Naive thymus-derived CD4-positive, alpha-beta T cell (primary cell): ENCODE data around the gene S100A2. TPM values are rescaled to one million over a fixed set of nuclear protein-coding genes. Genes with fewer than 3 reads are reported as not detected.

Source experiments
- ATAC-seq: fragments of 150-1000 bp; cut with Tn5 transposase; 2 replicates; pipeline ENCODE4 v1.10.0; 2021; ENCODE audit warnings: mild to moderate bottlenecking, moderate library complexity
- CTCF ChIA-PET: fragments of 350-600 bp; sonication (Branson Sonifier 250); formaldehyde crosslinking; loops from one replicate; lab custom pipeline; 2021; ENCODE audit warnings: antibody characterized with exemption; lab: Charles Lee
- POLR2A ChIA-PET: fragments of 350-600 bp; sonication (Branson Sonifier 250); formaldehyde crosslinking; loops from one replicate; lab custom pipeline; 2021; ENCODE audit warnings: antibody characterized with exemption, inconsistent platforms; lab: Charles Lee
- DNase-seq, 9 donors: peaks; one replicate each; pipeline versions ENCODE4 v3.0.0 to v3.0.0-alpha.2; 2020 to 2022; ENCODE audit warnings: mixed read lengths in 1 of 9
- H3K27ac ChIP-seq: one replicate; pipeline ENCODE4 v1.7.0; 2013; ENCODE audit warnings: mild to moderate bottlenecking, low read depth, low read length, moderate library complexity
- H3K27me3 ChIP-seq, 2 donors: one replicate each; pipeline ENCODE4 v1.7.0; 2013; ENCODE audit warnings: low read length in 2 of 2, mild to moderate bottlenecking in 2 of 2, moderate library complexity in 2 of 2; ENCODE audit not compliant: control insufficient read depth in 2 of 2, insufficient read depth in 2 of 2
- H3K36me3 ChIP-seq, 3 experiments: 1 replicate in 2 of 3; 2 replicates in 1 of 3; pipeline ENCODE4 v1.7.0; 2013; ENCODE audit warnings: low read length in 3 of 3, mild to moderate bottlenecking in 3 of 3, moderate library complexity in 1 of 3; ENCODE audit not compliant: insufficient read depth in 3 of 3, control insufficient read depth in 2 of 3
- H3K4me1 ChIP-seq, 2 donors: one replicate each; pipeline ENCODE4 v1.7.0; 2013; ENCODE audit warnings: low read length in 2 of 2, mild to moderate bottlenecking in 2 of 2, moderate library complexity in 1 of 2; ENCODE audit not compliant: control insufficient read depth in 2 of 2, insufficient read depth in 2 of 2
- H3K4me3 ChIP-seq: 2 replicates; pipeline ENCODE4 v1.7.0; 2013; ENCODE audit warnings: mild to moderate bottlenecking, low read length
- H3K9me3 ChIP-seq, 3 experiments: 1 replicate in 2 of 3; 2 replicates in 1 of 3; pipeline ENCODE4 v1.7.0; 2013; ENCODE audit warnings: low read length in 3 of 3; ENCODE audit not compliant: control insufficient read depth in 2 of 3
- H3K27ac Mint-ChIP-seq, 9 donors: one replicate each; pipeline ENCODE4 v1.8.0; 2020 to 2022; ENCODE audit warnings: mixed read lengths in 9 of 9, mild to moderate bottlenecking in 8 of 9, moderate library complexity in 5 of 9, inconsistent platforms in 2 of 9
- H3K27me3 Mint-ChIP-seq, 5 donors: one replicate each; pipeline ENCODE4 v1.8.0; 2021 to 2022; ENCODE audit warnings: mixed read lengths in 5 of 5, mild to moderate bottlenecking in 1 of 5
- H3K36me3 Mint-ChIP-seq, 5 donors: one replicate each; pipeline ENCODE4 v1.8.0; 2020 to 2022; ENCODE audit warnings: mixed read lengths in 5 of 5, mild to moderate bottlenecking in 3 of 5, inconsistent platforms in 1 of 5
- H3K4me1 Mint-ChIP-seq, 7 donors: one replicate each; pipeline ENCODE4 v1.8.0; 2020 to 2022; ENCODE audit warnings: mixed read lengths in 7 of 7, mild to moderate bottlenecking in 3 of 7, inconsistent platforms in 1 of 7
- H3K4me3 Mint-ChIP-seq, 10 donors: one replicate each; pipeline ENCODE4 v1.8.0; 2020 to 2022; ENCODE audit warnings: mild to moderate bottlenecking in 10 of 10, mixed read lengths in 10 of 10, moderate library complexity in 6 of 10, inconsistent platforms in 2 of 10
- H3K9me3 Mint-ChIP-seq, 11 donors: one replicate each; pipeline ENCODE4 v1.8.0; 2020 to 2022; ENCODE audit warnings: mixed read lengths in 11 of 11, mild to moderate bottlenecking in 4 of 11, inconsistent platforms in 1 of 11, moderate library complexity in 1 of 11
- intact Hi-C, 2 donors: fragments of 100-400 bp; cut with micrococcal nuclease; formaldehyde crosslinking; loops; one replicate each; pipeline ENCODE4 v1.15.1; 2023
- polyA plus RNA-seq, 2 donors: library from polyadenylated mRNA; unstranded; fragments of 300-500 nt; fragmentation: Illumina TruSeq; gene quantifications; one replicate each; pipeline ENCODE4 v1.2.3, GENCODE V29; 2021
- total RNA-seq, 6 experiments: library from RNA in 5 of 6; stranded (reverse) in 5 of 6; gene quantifications; 1 replicate in 5 of 6; 2 replicates in 1 of 6; pipeline ENCODE4 v1.2.3 and lab custom pipeline; 2021 to 2026

Gene S100A2
- total and polyA plus RNA-seq, 7 experiments from 2014 or later, result 1.1 TPM; not detected in 6

- Histone ChIP-seq H3K36me3 (no peaks in the 10 kb centered on the region), H3K27me3 (no peaks in the 10 kb centered on the region), H3K4me1 (peaks cover 5 to 19% of the 10 kb centered on the region in 2 donors), H3K4me3 (no peak overlapping the region), H3K27ac (no peak overlapping the region), H3K9me3 (no peaks in the 10 kb centered on the region)
- no peak for ATAC-seq
- Mint-ChIP-seq H3K27ac (peak overlapping the region in 2 of 9 donors; percentile 17 to 61), H3K4me1 (peaks cover 23 to 47% (median 29%) of the 10 kb centered on the region in 7 donors), H3K36me3 (peaks cover 0 to 2% (median 0%) of the 10 kb centered on the region in 5 donors), H3K27me3 (no peaks in the 10 kb centered on the region), H3K9me3 (peaks cover 0 to 1% (median 0%) of the 10 kb centered on the region in 11 donors), H3K4me3 (no peak overlapping the region)
- ChIA-PET POLR2A (interaction anchor here (1.0 to 2.7 kb wide), 2 partner anchors 10 to 16 kb away, joined by 4 to 28 read pairs; partner anchors contain the start of genes S100A5 and S100A6), CTCF (interaction anchor here (0.9 to 2.3 kb wide), 5 partner anchors 10 to 18 kb away, joined by 3 to 7 read pairs (median 5); partner anchors contain the start of genes S100A5 and S100A6)
- intact Hi-C loops, result no loop called here
- DNase-seq, result no peak
Measured at GRCh38 chr1:153550398-153550758, 15.3 kb downstream of the S100A2 start.

GRCh38 chr1:153549741-153550397 is 15.8 kb downstream of the S100A2 start:
- Histone ChIP-seq H3K4me1 (peaks cover 8 to 24% of the 10 kb centered on the region in 2 donors), H3K9me3 (no peaks in the 10 kb centered on the region), H3K36me3 (no peaks in the 10 kb centered on the region), H3K4me3 (no peak overlapping the region), H3K27me3 (no peaks in the 10 kb centered on the region), H3K27ac (no peak overlapping the region)
- Mint-ChIP-seq H3K4me1 (peaks cover 28 to 53% (median 34%) of the 10 kb centered on the region in 7 donors), H3K27ac (peak overlapping the region in 3 of 9 donors; percentile 16 to 61 (median 17)), H3K4me3 (no peak overlapping the region), H3K27me3 (no peaks in the 10 kb centered on the region), H3K36me3 (peaks cover 0 to 6% (median 0%) of the 10 kb centered on the region in 5 donors), H3K9me3 (peaks cover 0 to 1% (median 0%) of the 10 kb centered on the region in 11 donors)
- POLR2A ChIA-PET, result interaction anchor here (1.0 to 2.7 kb wide), 2 partner anchors 9 to 16 kb away, joined by 4 to 28 read pairs; partner anchors contain the start of genes S100A5 and S100A6
- ATAC-seq (no peak), DNase-seq (no peak)
- CTCF ChIA-PET, result interaction anchor here (0.6 to 2.3 kb wide), 5 partner anchors 12 to 18 kb away, joined by 3 to 7 read pairs (median 5); partner anchors contain the start of gene S100A6
- intact Hi-C loops, result loop anchor here in 1 of 2 donors (5.0 kb wide), 2 partner anchors 38 to 177 kb away; partner anchors contain the start of gene INTS3

GRCh38 chr1:153548722-153549688 is 16.6 kb downstream of the S100A2 start, which contains the start of gene S100A3:
S100A3 (minus strand) TSS chr1:153549258; CDS start chr1:153548485, 773 bp downstream.
- Mint-ChIP-seq H3K27me3 (no peaks in the 10 kb centered on the region), H3K4me3 (peak within 1 kb of the TSS in 2 of 10 donors; percentile 41 to 45), H3K27ac (peak within 1 kb of the TSS in 8 of 9 donors; percentile 51 to 82 (median 60)), H3K9me3 (peaks cover 0 to 1% (median 0%) of the 10 kb centered on the region in 11 donors), H3K36me3 (peaks cover 0 to 13% (median 4%) of the 10 kb centered on the region in 5 donors), H3K4me1 (peaks cover 37 to 57% (median 43%) of the 10 kb centered on the region in 7 donors)
- ChIA-PET CTCF (interaction anchor here (0.6 to 2.1 kb wide), 4 partner anchors 13 to 15 kb away, joined by 3 to 5 read pairs (median 3); partner anchors contain the start of gene S100A6), POLR2A (interaction anchor here (1.0 to 9.5 kb wide), 2 partner anchors 15 to 17 kb away, joined by 3 to 268 read pairs; partner anchors contain the start of gene S100A6)
- Histone ChIP-seq H3K4me1 (peaks cover 17 to 33% of the 10 kb centered on the region in 2 donors), H3K27me3 (no peaks in the 10 kb centered on the region), H3K4me3 (no peak within 1 kb of the TSS), H3K27ac (no peak within 1 kb of the TSS), H3K36me3 (peaks cover 0 to 4% (median 0%) of the 10 kb centered on the region in 3 experiments), H3K9me3 (no peaks in the 10 kb centered on the region)
- intact Hi-C loops, result loop anchor here in 1 of 2 donors (5.0 kb wide), 2 partner anchors 37 to 178 kb away; partner anchors contain the start of gene INTS3
- no peak for ATAC-seq
- no peak for DNase-seq

- Histone ChIP-seq H3K4me1 (peaks cover 28 to 44% of the 10 kb centered on the region in 2 donors), H3K27ac (no peak overlapping the region), H3K4me3 (no peak overlapping the region), H3K27me3 (no peaks in the 10 kb centered on the region), H3K9me3 (no peaks in the 10 kb centered on the region), H3K36me3 (peaks cover 0 to 15% (median 11%) of the 10 kb centered on the region in 3 experiments)
- ChIA-PET CTCF (interaction anchor here (0.6 to 4.9 kb wide), 4 partner anchors 8 to 14 kb away, joined by 3 to 97 read pairs (median 4); partner anchors contain the start of gene S100A6), POLR2A (interaction anchor here (0.6 to 9.5 kb wide), 4 partner anchors 13 to 236 kb away, joined by 3 to 268 read pairs (median 3); partner anchors contain the start of gene S100A6)
- DNase-seq, result no peak
- intact Hi-C loops, result loop anchor here (2.0 to 5.0 kb wide), 3 partner anchors 15 to 179 kb away; partner anchors contain the start of gene INTS3 (in 1 of the 2)
- peaks cover 8 to 23% (median 13%) of the 10 kb centered on the region in 5 donors for H3K36me3 Mint-ChIP-seq
- H3K27me3 Mint-ChIP-seq, result no peaks in the 10 kb centered on the region
- peaks cover 41 to 62% (median 54%) of the 10 kb centered on the region in 7 donors for H3K4me1 Mint-ChIP-seq
- H3K4me3 Mint-ChIP-seq, result peak overlapping the region in 1 of 10 donors; percentile 45
- peak overlapping the region in 8 of 9 donors; percentile 32 to 76 (median 60) for H3K27ac Mint-ChIP-seq
- no peaks in the 10 kb centered on the region for H3K9me3 Mint-ChIP-seq
- ATAC-seq, result no peak
Measured at GRCh38 chr1:153547560-153548551, 17.8 kb downstream of the S100A2 start.
